ENCODE measurements around the gene AKR1C8.

GRCh38 chr10:5187867-5188266 is 2.9 kb upstream of the AKR1C8 start:
- TF ChIP-seq FOXM1 (IDR thresholded peaks at IDR 0.05; ENCODE audit: low read depth, low read length), result no peak
- TF ChIP-seq CREB1 (IDR thresholded peaks at IDR 0.05; ENCODE audit: low read depth), result no peak

Measured in GM12878 (cell line).